ENCODE results near the gene ADD3.

DNA sequence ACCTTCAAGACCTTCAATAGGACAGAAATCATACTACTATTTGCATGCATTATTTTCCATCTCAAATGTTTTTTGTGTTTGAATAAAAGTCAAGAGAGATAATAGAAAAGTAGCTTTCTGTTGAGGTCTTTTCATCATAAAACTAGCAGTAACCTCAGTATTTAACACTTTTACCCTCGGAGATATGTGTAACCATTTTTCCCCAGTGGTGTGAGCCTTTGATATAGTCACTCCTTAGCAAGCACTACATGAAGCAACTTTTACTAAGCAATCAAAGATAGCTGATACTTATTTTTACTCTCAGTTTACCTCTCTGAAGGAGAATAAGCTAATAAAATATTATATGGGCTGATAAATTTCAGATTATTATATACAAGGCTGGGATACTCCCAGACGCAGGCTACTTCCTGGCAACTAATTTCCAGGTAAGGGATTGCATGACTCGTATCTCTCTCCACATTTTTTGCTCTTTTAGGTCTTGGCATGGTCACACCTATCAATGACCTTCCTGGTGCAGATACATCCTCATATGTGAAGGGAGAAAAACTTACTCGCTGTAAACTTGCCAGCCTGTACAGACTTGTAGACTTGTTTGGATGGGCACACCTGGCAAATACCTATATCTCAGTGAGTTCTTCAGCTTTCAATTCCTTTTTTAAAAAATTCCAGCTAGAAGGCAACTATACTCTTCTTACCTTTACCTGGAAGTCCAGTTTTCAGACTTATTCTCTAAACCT, 108.2 kb downstream of the ADD3 start:
- TF ChIP-seq BHLHE40 (IDR thresholded peaks at IDR 0.05; ENCODE audit: borderline replicate concordance) (no peak), ZNF384 (IDR thresholded peaks at IDR 0.05) (no peak), SP1 (IDR thresholded peaks at IDR 0.05) (no peak), L3MBTL2 (conservative IDR thresholded peaks at IDR 0.05) (no peak), ELF4 (IDR thresholded peaks at IDR 0.05) (no peak), FOXK2 (IDR thresholded peaks at IDR 0.05) (no peak), SUZ12 (IDR thresholded peaks at IDR 0.05) (no peak), FOXA1 (IDR thresholded peaks at IDR 0.05) (no peak), FOXM1 (IDR thresholded peaks at IDR 0.05; ENCODE audit: borderline replicate concordance) (no peak), TARDBP (IDR thresholded peaks at IDR 0.05) (no peak), NFRKB (IDR thresholded peaks at IDR 0.05) (no peak)
- TF ChIP-seq, protein P1, sequence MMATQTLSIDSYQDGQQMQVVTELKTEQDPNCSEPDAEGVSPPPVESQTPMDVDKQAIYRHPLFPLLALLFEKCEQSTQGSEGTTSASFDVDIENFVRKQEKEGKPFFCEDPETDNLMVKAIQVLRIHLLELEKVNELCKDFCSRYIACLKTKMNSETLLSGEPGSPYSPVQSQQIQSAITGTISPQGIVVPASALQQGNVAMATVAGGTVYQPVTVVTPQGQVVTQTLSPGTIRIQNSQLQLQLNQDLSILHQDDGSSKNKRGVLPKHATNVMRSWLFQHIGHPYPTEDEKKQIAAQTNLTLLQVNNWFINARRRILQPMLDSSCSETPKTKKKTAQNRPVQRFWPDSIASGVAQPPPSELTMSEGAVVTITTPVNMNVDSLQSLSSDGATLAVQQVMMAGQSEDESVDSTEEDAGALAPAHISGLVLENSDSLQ (IDR thresholded peaks at IDR 0.05), result no peak
